Heart left ventricle (tissue), 16 donors: ENCODE data around the gene GRHL1. TPM values are rescaled to one million over a fixed set of nuclear protein-coding genes. Genes with fewer than 3 reads are reported as not detected.

Experiments
- ATAC-seq, 4 donors: fragments of 200-7000 bp; cut with Tn5 transposase; one replicate each; pipeline ENCODE4 v1.9.1; 2020 to 2022; ENCODE audit warnings: moderate library complexity in 4 of 4, mild to moderate bottlenecking in 3 of 4, moderate number of reproducible peaks in 1 of 4
- DNase-seq, 5 donors: peaks; one replicate each; pipeline ENCODE4 v3.0.0-alpha.2; 2020
- H3K27ac ChIP-seq, 12 donors: fragments of 200-600 bp; sonication (generic) in 4 of 12; one replicate each; pipeline versions ENCODE4 v1.5.0 to v1.8.0; 2016 to 2022; ENCODE audit warnings: mild to moderate bottlenecking in 2 of 12
- H3K27me3 ChIP-seq, 9 donors: fragments of 200-600 bp; sonication (generic) in 2 of 9; one replicate each; pipeline versions ENCODE4 v1.5.1 to v1.8.0; 2016 to 2022; ENCODE audit warnings: mild to moderate bottlenecking in 3 of 9
- H3K36me3 ChIP-seq, 9 donors: fragments of 200-600 bp; sonication (generic) in 2 of 9; one replicate each; pipeline versions ENCODE4 v1.5.0 to v1.8.0; 2018 to 2022; ENCODE audit warnings: mild to moderate bottlenecking in 2 of 9
- H3K4me1 ChIP-seq, 12 donors: fragments of 200-600 bp; sonication (generic) in 4 of 12; one replicate each; pipeline versions ENCODE4 v1.5.0 to v1.8.0; 2016 to 2022; ENCODE audit warnings: mild to moderate bottlenecking in 3 of 12
- H3K4me3 ChIP-seq, 12 donors: fragments of 200-600 bp; sonication (generic) in 4 of 12; one replicate each; pipeline versions ENCODE4 v1.5.0 to v1.8.0; 2017 to 2022; ENCODE audit warnings: mild to moderate bottlenecking in 9 of 12, moderate library complexity in 4 of 12
- H3K9me3 ChIP-seq, 12 donors: fragments of 200-600 bp; sonication (generic) in 4 of 12; one replicate each; pipeline versions ENCODE4 v1.5.0 to v1.8.0; 2016 to 2022; ENCODE audit warnings: mild to moderate bottlenecking in 1 of 12
- CTCF ChIP-seq, 12 donors: fragments of 200-600 bp; sonication (generic) in 4 of 12; IDR thresholded peaks; one replicate each; pipeline versions ENCODE4 v1.5.0 to v1.8.0; 2018 to 2022; ENCODE audit warnings: antibody characterized with exemption in 12 of 12, mild to moderate bottlenecking in 5 of 12
- POLR2A ChIP-seq, 2 donors: fragments of 450-650 bp; IDR thresholded peaks; one replicate each; pipeline ENCODE4 v1.6.1; 2017; ENCODE audit warnings: antibody characterized with exemption in 2 of 2, mild to moderate bottlenecking in 2 of 2, moderate library complexity in 2 of 2
- WGBS, 4 donors: extraction: QIAGEN DNeasy Blood & Tissue Kit in 2 of 4; methylation state at CpG; one replicate each; pipeline versions ENCODE4 v1.1.5 to v1.1.7; 2013 to 2018; 5-methylcytosine and 5-hydroxymethylcytosine counted together
- intact Hi-C, 10 donors: fragments of 100-400 bp; cut with DNase I; formaldehyde crosslinking; loops; one replicate each; pipeline versions ENCODE4 v1.11.1 to v1.14.2; 2022
- polyA plus RNA-seq, 2 donors: library from polyadenylated mRNA; stranded (reverse); fragments of 200-250 nt; gene quantifications; one replicate each; pipeline ENCODE4 v1.2.3, GENCODE V29; 2013
- total RNA-seq, 9 donors: library from RNA; depleted of rRNA in 2 of 9; stranded (reverse); fragments of >200 nt in 2 of 9; fragmentation: NEBNext Ultra II Directional in 3 of 9; extraction: Animal tissue kit (Norgen Biotek cat#: 25700) in 3 of 9; gene quantifications; one replicate each; pipeline versions ENCODE4 v1.1.0 to v1.2.4, GENCODE V29; 2016 to 2023
- donor health status: ischemic (EF 13 %, LVEDD 7.1; RV severe dilation, severe dysfunction).
- donor health status: healthy with polysubstance abuse.
- donor health status: DM: no; HTN: yes; CAD: no.
- donor health status: DM: no; HTN: no; CAD: no.
- donor health status: ischemic (EF 25% LVEDD 6.9; RV normal size, moderate dysfunction).
- donor health status: ischemic (EF 25% LVEDD 5.7; RV mildly dilated, moderate dysfunction).
- donor health status: healthy.
- donor health status: DM: yes; HTN: yes; CAD: no.
- donor health status: ischemic (EF 35%, LVEDD 5.7; RV mildly dilated, moderate dysfunction).
- donor health status: nonischemic (EF 11% LVEDD 7.7; RV severe dilation, severe dysfunction).
- donor health status: DM: yes; HTN: yes; CAD: no.
- donor health status: PGD.
- donor health status: ischemic (EF 29% LVEDD 5.4; RV normal size, mild dysfunction).
- donor health status: nonischemic (EF 23%, LVEDD 6.1; RV moderate dilation, normal function).

Gene GRHL1
- total and polyA plus RNA-seq, 11 donors = 0.50 to 2.8 (median 1.0) TPM

- no peak for DNase-seq
- intact Hi-C loops = no loop called here
Measured at GRCh38 chr2:10000541-10000940, 49.0 kb downstream of the GRHL1 start.

GRCh38 chr2:10001586-10001985, 50.1 kb downstream of the GRHL1 start:
- Histone ChIP-seq H3K4me1 (peaks cover 0 to 21% (median 6%) of the 10 kb centered on the region in 12 donors), H3K27ac (no peak overlapping the region), H3K4me3 (no peak overlapping the region), H3K27me3 (no peaks in the 10 kb centered on the region), H3K36me3 (no peaks in the 10 kb centered on the region), H3K9me3 (no peaks in the 10 kb centered on the region)
- WGBS, 4 donors = 83 to 89% (median 86%) methylated on average over 5 of the region's 5 CpGs
- no peak for TF ChIP-seq CTCF (IDR thresholded peaks at IDR 0.05)
- no peak for TF ChIP-seq POLR2A (IDR thresholded peaks at IDR 0.05)
- intact Hi-C loops = no loop called here
- ATAC-seq = no peak
- DNase-seq = no peak

More at GRCh38 chr2:10000541-10000940, 49.0 kb downstream of the GRHL1 start:
- WGBS, 4 donors = 90 to 98% (median 95%) methylated on average over 8 of the region's 8 CpGs
- no peak for ATAC-seq
- no peak for TF ChIP-seq CTCF (IDR thresholded peaks at IDR 0.05)
- no peak for TF ChIP-seq POLR2A (IDR thresholded peaks at IDR 0.05)
- no peak overlapping the region for H3K27ac ChIP-seq
- no peak overlapping the region for H3K4me3 ChIP-seq
- no peaks in the 10 kb centered on the region for H3K27me3 ChIP-seq
- H3K9me3 ChIP-seq = no peaks in the 10 kb centered on the region
- H3K4me1 ChIP-seq = peaks cover 0 to 19% (median 4%) of the 10 kb centered on the region in 12 donors
- no peaks in the 10 kb centered on the region for H3K36me3 ChIP-seq

- no peaks in the 10 kb centered on the region for H3K36me3 ChIP-seq
- no peak overlapping the region for H3K4me3 ChIP-seq
- ATAC-seq (no peak), DNase-seq (no peak)
- H3K27me3 ChIP-seq = no peaks in the 10 kb centered on the region
- TF ChIP-seq POLR2A (IDR thresholded peaks at IDR 0.05) (no peak), CTCF (IDR thresholded peaks at IDR 0.05) (no peak)
- H3K4me1 ChIP-seq = peaks cover 0 to 22% (median 8%) of the 10 kb centered on the region in 12 donors
- H3K27ac ChIP-seq = peak overlapping the region in 1 of 12 donors; percentile 42
- no peaks in the 10 kb centered on the region for H3K9me3 ChIP-seq
- WGBS, 4 donors = 74 to 91% (median 87%) methylated on average over 5 of the region's 5 CpGs
- intact Hi-C loops = no loop called here
Measured at GRCh38 chr2:10002109-10002508, 50.6 kb downstream of the GRHL1 start.

GRCh38 chr2:10002681-10003080, 51.2 kb downstream of the GRHL1 start:
- Histone ChIP-seq H3K9me3 (no peaks in the 10 kb centered on the region), H3K27me3 (no peaks in the 10 kb centered on the region), H3K27ac (peak overlapping the region in 2 of 12 donors; percentile 42 to 51), H3K4me1 (peaks cover 0 to 25% (median 13%) of the 10 kb centered on the region in 12 donors), H3K4me3 (no peak overlapping the region), H3K36me3 (no peaks in the 10 kb centered on the region)
- intact Hi-C loops = no loop called here
- no peak for ATAC-seq
- TF ChIP-seq CTCF (IDR thresholded peaks at IDR 0.05) = no peak
- TF ChIP-seq POLR2A (IDR thresholded peaks at IDR 0.05) = no peak
- WGBS, 4 donors = 92 to 93% (median 92%) methylated on average over 9 of the region's 9 CpGs
- DNase-seq = no peak
